GM23248 (cell line): ENCODE measurements around the gene RHCE. TPM values are rescaled to one million over a fixed set of nuclear protein-coding genes. Genes with fewer than 3 reads are reported as not detected.
"Not testable (repeated sequence)": the region's sequence is repeated elsewhere in the genome, so short reads cannot be mapped to it uniquely, and the experiment has no call there.

Source experiments
- DNase-seq: peaks from one replicate; pipeline ENCODE4 v3.0.0-alpha.2; 2015
- H2AFZ ChIP-seq: fragments of 200-600 bp; sonication (generic); 2 replicates; pipeline ENCODE4 v1.6.1; 2016; ENCODE audit warnings: antibody characterized with exemption
- H3F3A ChIP-seq: fragments of 200-600 bp; sonication (generic); 2 replicates; pipeline ENCODE4 v1.6.1; 2016; ENCODE audit warnings: mild to moderate bottlenecking, antibody characterized with exemption, mixed run types; ENCODE audit not compliant: insufficient read depth
- H3K27ac ChIP-seq: fragments of 200-600 bp; sonication (generic); 2 replicates; pipeline ENCODE4 v1.5.1; 2016; ENCODE audit warnings: mild to moderate bottlenecking
- H3K27me3 ChIP-seq: fragments of 200-600 bp; sonication (generic); replicated peaks from 2 replicates; pipeline ENCODE4 v1.6.1; 2016; ENCODE audit warnings: mild to moderate bottlenecking; ENCODE audit not compliant: insufficient read depth
- H3K36me3 ChIP-seq: fragments of 200-600 bp; sonication (generic); 2 replicates; pipeline ENCODE4 v1.6.1; 2016; ENCODE audit warnings: low read depth, mild to moderate bottlenecking
- H3K4me1 ChIP-seq: fragments of 200-600 bp; sonication (generic); 2 replicates; pipeline ENCODE4 v1.6.1; 2016; ENCODE audit warnings: mild to moderate bottlenecking; ENCODE audit not compliant: insufficient read depth
- H3K4me2 ChIP-seq: fragments of 200-600 bp; sonication (generic); one replicate; pipeline ENCODE4 v1.6.1; 2016; ENCODE audit warnings: mild to moderate bottlenecking; ENCODE audit not compliant: unreplicated experiment
- H3K4me3 ChIP-seq: fragments of 200-600 bp; sonication (generic); 2 replicates; pipeline ENCODE4 v1.5.1; 2016; ENCODE audit warnings: mild to moderate bottlenecking
- H3K79me2 ChIP-seq: fragments of 200-600 bp; sonication (generic); 2 replicates; pipeline ENCODE4 v1.6.1; 2016; ENCODE audit warnings: mild to moderate bottlenecking; ENCODE audit not compliant: insufficient read depth
- H3K9ac ChIP-seq: fragments of 200-600 bp; sonication (generic); 2 replicates; pipeline ENCODE4 v1.6.1; 2016; ENCODE audit warnings: mild to moderate bottlenecking
- H3K9me2 ChIP-seq: fragments of 200-600 bp; sonication (generic); 2 replicates; pipeline ENCODE4 v1.6.1; 2016; ENCODE audit warnings: mixed run types, mild to moderate bottlenecking, moderate library complexity; ENCODE audit not compliant: insufficient read depth
- H3K9me3 ChIP-seq: fragments of 200-600 bp; sonication (generic); one replicate; pipeline ENCODE4 v1.6.1; 2017; ENCODE audit warnings: low read depth
- H4K20me1 ChIP-seq: fragments of 200-600 bp; sonication (generic); 2 replicates; pipeline ENCODE4 v1.6.0; 2016; ENCODE audit not compliant: insufficient read depth
- EZH2 ChIP-seq: fragments of 200-600 bp; sonication (generic); IDR thresholded peaks from 2 replicates; pipeline ENCODE4 v1.6.1; 2018; ENCODE audit warnings: antibody characterized with exemption, mild to moderate bottlenecking; ENCODE audit not compliant: insufficient read depth, poor library complexity, severe bottlenecking
- EZH2phosphoT487 ChIP-seq: fragments of 200-600 bp; sonication (generic); IDR thresholded peaks from 2 replicates; pipeline ENCODE4 v1.6.1; 2018; ENCODE audit warnings: antibody characterized with exemption, moderate library complexity, mild to moderate bottlenecking, low read depth; ENCODE audit not compliant: insufficient read depth
- WGBS, 2 experiments: methylation state at CpG; one replicate each; pipeline ENCODE4 v1.1.6; 2015 to 2017; ENCODE audit warnings: low lambda C conversion rate in 2 of 2, low coverage in 1 of 2; ENCODE audit errors: missing lambda C conversion rate in 2 of 2; 5-methylcytosine and 5-hydroxymethylcytosine counted together
- in situ Hi-C: fragments of 300-500 bp; cut with MboI; formaldehyde crosslinking; loops from 2 replicates; pipeline ENCODE4 v1.15.0; 2020
- polyA plus RNA-seq: library from polyadenylated mRNA; unstranded; fragments of >200 nt; fragmentation: Nextera tagmentation; extraction: Ambion mirVana; gene quantifications from 2 replicates; pipeline ENCODE4 v1.2.1, GENCODE V29; 2016
- total RNA-seq: library from RNA; depleted of rRNA; stranded (reverse); fragments of >200 nt; shearing (Covaris generic); gene quantifications from 2 replicates; pipeline ENCODE4 v1.2.3, GENCODE V29; 2014

The RHCE gene
- total and polyA plus RNA-seq, 2 experiments from 2014 or later, result 0.43 to 0.90 TPM

DNA sequence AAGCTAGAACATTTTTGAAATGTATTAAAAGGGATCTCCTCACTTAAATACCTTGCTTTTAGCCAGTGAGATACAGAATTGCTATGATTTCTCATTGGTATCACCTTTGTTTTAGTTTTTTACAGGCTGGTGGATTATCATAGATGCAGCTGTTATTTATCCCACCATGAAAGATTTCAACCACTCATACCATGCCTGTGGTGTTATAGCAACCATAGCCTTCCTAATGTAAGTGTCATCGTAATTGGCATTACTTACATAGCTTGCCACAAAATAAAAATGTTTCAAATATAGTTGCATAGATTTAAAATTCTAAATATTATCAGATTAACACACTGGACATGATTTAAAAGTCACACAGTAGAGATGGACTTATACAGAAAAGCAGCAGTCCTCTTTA is 77.8 kb downstream of the RHCE start:
- peak overlapping the region; percentile 83 for H3K27ac ChIP-seq
- H3K27me3 ChIP-seq, result no peaks in the 10 kb centered on the region
- no peaks in the 10 kb centered on the region for H3K9me3 ChIP-seq
- H4K20me1 ChIP-seq, result no peaks in the 10 kb centered on the region
- peaks cover 44% of the 10 kb centered on the region for H3K36me3 ChIP-seq
- TF ChIP-seq EZH2phosphoT487 (no peak), EZH2 (no peak)
- WGBS, 2 experiments, result 94 to 98% methylated on average over 1 of the region's 1 CpG
- H3K4me2 ChIP-seq, result peak overlapping the region; percentile 70
- no peak overlapping the region for H2AFZ ChIP-seq
- peak; percentile 54 for DNase-seq
- H3K4me1 ChIP-seq, result peaks cover 52% of the 10 kb centered on the region
- no peaks in the 10 kb centered on the region for H3K9me2 ChIP-seq
- H3K9ac ChIP-seq, result peak overlapping the region; percentile 50
- in situ Hi-C loops, result no loop called here
- peak overlapping the region; percentile 48 for H3K4me3 ChIP-seq
- H3K79me2 ChIP-seq, result peaks cover 94% of the 10 kb centered on the region
- peaks cover 46% of the 10 kb centered on the region for H3F3A ChIP-seq

DNA sequence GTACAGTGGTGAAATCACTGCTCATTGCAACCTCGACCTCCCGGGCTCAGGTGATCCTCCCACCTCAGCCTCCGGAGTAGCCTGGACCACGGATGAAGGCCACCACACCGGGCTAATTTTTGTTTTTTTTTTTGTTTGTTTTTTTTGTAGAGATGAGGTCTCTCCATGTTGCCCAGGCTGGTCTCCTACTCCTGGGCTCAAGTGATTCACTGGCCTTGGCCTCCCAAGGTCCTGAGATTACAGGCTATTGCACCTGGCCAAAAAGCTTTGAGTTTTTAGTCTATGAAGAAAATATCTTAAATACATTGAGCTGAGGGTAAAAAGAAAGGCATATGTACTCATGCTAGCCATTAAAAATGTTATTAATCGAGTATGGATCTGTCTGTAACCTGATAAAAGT is 78.9 kb downstream of the RHCE start:
- in situ Hi-C loops, result no loop called here
- TF ChIP-seq EZH2phosphoT487 (no peak), EZH2 (no peak)
- peak overlapping the region; percentile 70 for H3K4me2 ChIP-seq

DNA sequence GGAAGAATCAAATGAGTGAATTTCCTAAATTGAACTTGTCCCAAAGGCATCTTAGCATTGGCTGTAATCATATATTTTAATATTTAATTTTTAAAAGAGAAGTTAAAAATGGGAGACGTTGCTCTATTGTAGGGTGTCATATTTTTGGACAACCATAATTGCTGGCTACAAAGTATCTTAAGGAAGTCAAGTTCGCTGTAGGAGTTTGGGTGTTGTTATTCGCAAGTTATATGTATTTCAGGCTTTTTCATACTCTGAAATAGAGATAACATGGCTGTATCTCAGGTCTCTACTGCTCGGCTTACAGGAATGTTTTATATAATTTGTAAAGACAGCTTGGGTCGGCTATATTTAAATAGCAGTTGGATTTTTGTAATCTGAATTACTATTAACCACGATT is 81.6 kb downstream of the RHCE start:
- peak; percentile 46 for DNase-seq
- Histone ChIP-seq H3K9me3 (no peaks in the 10 kb centered on the region), H2AFZ (no peak overlapping the region), H3K36me3 (peaks cover 18% of the 10 kb centered on the region), H3F3A (peaks cover 33% of the 10 kb centered on the region), H3K4me1 (peaks cover 39% of the 10 kb centered on the region), H3K9me2 (no peaks in the 10 kb centered on the region), H3K9ac (peak overlapping the region; percentile 98), H3K79me2 (peaks cover 70% of the 10 kb centered on the region), H4K20me1 (no peaks in the 10 kb centered on the region), H3K4me3 (peak overlapping the region; percentile 92), H3K4me2 (peak overlapping the region; percentile 91), H3K27ac (peak overlapping the region; percentile 97), H3K27me3 (no peaks in the 10 kb centered on the region)
- WGBS, 2 experiments, result 1% methylated on average over 6 of the region's 6 CpGs
- in situ Hi-C loops, result no loop called here
- TF ChIP-seq EZH2 (no peak), EZH2phosphoT487 (no peak)

More for the DNA sequence above, 78.9 kb downstream of the RHCE start:
- no peak for DNase-seq
- peaks cover 87% of the 10 kb centered on the region for H3K79me2 ChIP-seq
- H3K36me3 ChIP-seq, result peaks cover 35% of the 10 kb centered on the region
- 87 to 99% methylated on average over 4 to 6 of the region's 6 CpGs for WGBS, 2 experiments
- no peaks in the 10 kb centered on the region for H3K9me3 ChIP-seq
- H3K9ac ChIP-seq, result peak overlapping the region; percentile 50
- no peak overlapping the region for H2AFZ ChIP-seq
- no peaks in the 10 kb centered on the region for H4K20me1 ChIP-seq
- peak overlapping the region; percentile 83 for H3K27ac ChIP-seq
- H3K27me3 ChIP-seq, result no peaks in the 10 kb centered on the region
- peak overlapping the region; percentile 27 for H3K4me3 ChIP-seq
- peaks cover 43% of the 10 kb centered on the region for H3F3A ChIP-seq
- no peaks in the 10 kb centered on the region for H3K9me2 ChIP-seq
- peaks cover 45% of the 10 kb centered on the region for H3K4me1 ChIP-seq

- Histone ChIP-seq H3K4me2 (peak within 1 kb of the TSS; percentile 91), H3K9ac (peak within 1 kb of the TSS; percentile 98), H3K27ac (peak within 1 kb of the TSS; percentile 97), H3K4me1 (peaks cover 35% of the 10 kb centered on the region), H3K36me3 (peaks cover 16% of the 10 kb centered on the region), H3K27me3 (no peaks in the 10 kb centered on the region), H3F3A (peaks cover 29% of the 10 kb centered on the region), H3K9me3 (no peaks in the 10 kb centered on the region), H3K9me2 (no peaks in the 10 kb centered on the region), H4K20me1 (no peaks in the 10 kb centered on the region), H2AFZ (peak within 1 kb of the TSS; percentile 53; the same call in 1 of the 2 replicates), H3K79me2 (peaks cover 68% of the 10 kb centered on the region), H3K4me3 (peak within 1 kb of the TSS; percentile 92)
- peak; percentile 91 for DNase-seq
- WGBS, 2 experiments, result 1% methylated on average over 55 to 56 of the region's 75 CpGs
- in situ Hi-C loops, result no loop called here
- TF ChIP-seq EZH2phosphoT487 (no peak), EZH2 (no peak)
These were observed 82.2 kb downstream of the RHCE start, which contains the start of gene TMEM50A for GRCh38 chr1:25338188-25338981. TMEM50A (plus strand) TSS chr1:25338334; CDS start chr1:25340487, 2,153 bp downstream.

GRCh38 chr1:25337483-25338187 is 83.0 kb downstream of the RHCE start:
- 1% methylated on average over 13 to 23 of the region's 39 CpGs for WGBS, 2 experiments
- H3K9ac ChIP-seq, result peak overlapping the region; percentile 98
- H3K9me3 ChIP-seq, H3K27me3 ChIP-seq, in situ Hi-C loops, H4K20me1 ChIP-seq, H3K9me2 ChIP-seq, DNase-seq, H3K36me3 ChIP-seq: not testable (repeated sequence)
- H3K4me3 ChIP-seq, result peak overlapping the region; percentile 92
- peak overlapping the region; percentile 97 for H3K27ac ChIP-seq
- peaks cover 68% of the 10 kb centered on the region for H3K79me2 ChIP-seq
- H3F3A ChIP-seq, result peaks cover 22% of the 10 kb centered on the region
- H3K4me1 ChIP-seq, result peaks cover 28% of the 10 kb centered on the region
- peak overlapping the region; percentile 53; the same call in 1 of the 2 replicates for H2AFZ ChIP-seq
- H3K4me2 ChIP-seq, result peak overlapping the region; percentile 77

DNA sequence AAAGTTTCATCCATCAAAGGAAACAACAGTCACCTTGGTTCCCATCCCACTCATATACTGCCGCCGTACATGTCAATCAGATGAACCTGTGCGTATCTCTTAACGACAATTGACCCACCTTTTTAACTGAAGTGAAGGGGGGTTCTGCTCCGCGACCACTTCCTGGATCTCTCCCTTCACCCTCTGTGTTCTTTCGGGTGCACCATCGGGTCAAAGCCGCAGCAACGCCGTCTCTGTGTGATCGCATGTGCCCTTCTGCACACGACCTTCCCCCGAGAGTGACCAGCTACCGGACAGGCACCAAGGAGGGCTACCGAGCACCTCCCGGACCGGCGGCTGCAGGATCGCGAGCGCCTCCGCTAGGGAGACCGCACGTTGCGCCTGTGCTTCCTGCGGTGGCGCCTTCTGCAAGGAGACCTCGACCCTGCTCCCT is 83.7 kb downstream of the RHCE start:
- peaks cover 68% of the 10 kb centered on the region for H3K79me2 ChIP-seq
- H3K9me2 ChIP-seq, DNase-seq, H3K9me3 ChIP-seq, H4K20me1 ChIP-seq, H3K27me3 ChIP-seq, H3K36me3 ChIP-seq, in situ Hi-C loops: not testable (repeated sequence)
- peak overlapping the region; percentile 58 for H3K27ac ChIP-seq
- H3K4me2 ChIP-seq, result peak overlapping the region; percentile 92
- peak overlapping the region; percentile 98 for H3K9ac ChIP-seq
- peaks cover 21% of the 10 kb centered on the region for H3K4me1 ChIP-seq
- H2AFZ ChIP-seq, result peak overlapping the region; percentile 54; the same call in 1 of the 2 replicates
- H3F3A ChIP-seq, result peaks cover 19% of the 10 kb centered on the region
- peak overlapping the region; percentile 92 for H3K4me3 ChIP-seq
- 0 to 1% methylated on average over 15 to 25 of the region's 29 CpGs for WGBS, 2 experiments
